Neuronal stem cell (in vitro differentiated cells): Measurements from ENCODE around the gene CDCA4.

Experiments used
- DNase-seq: peaks from one replicate; pipeline ENCODE4 v3.0.0-alpha.2; 2013; ENCODE audit warnings: low spot score
- H2AFZ ChIP-seq: one replicate; pipeline ENCODE4 v1.6.1; 2013; ENCODE audit warnings: mild to moderate bottlenecking, low read length, inconsistent platforms
- H2AK5ac ChIP-seq: 2 replicates; pipeline ENCODE4 v1.6.1; 2013; ENCODE audit warnings: low read depth, mild to moderate bottlenecking, inconsistent platforms, low read length, moderate library complexity, mixed read lengths
- H2BK120ac ChIP-seq: 2 replicates; pipeline ENCODE4 v1.6.1; 2013; ENCODE audit warnings: low read depth, mild to moderate bottlenecking, inconsistent platforms, low read length, moderate library complexity, mixed read lengths
- H2BK12ac ChIP-seq: one replicate; pipeline ENCODE4 v1.6.1; 2013; ENCODE audit warnings: low read length, inconsistent platforms
- H2BK15ac ChIP-seq: 2 replicates; pipeline ENCODE4 v1.6.1; 2013; ENCODE audit warnings: mild to moderate bottlenecking, low read length, inconsistent platforms, mixed read lengths
- H2BK5ac ChIP-seq: one replicate; pipeline ENCODE4 v1.6.1; 2013; ENCODE audit warnings: inconsistent platforms, mild to moderate bottlenecking, low read length, moderate library complexity
- H3K14ac ChIP-seq: one replicate; pipeline ENCODE4 v1.6.1; 2013; ENCODE audit warnings: low read length, inconsistent platforms
- H3K18ac ChIP-seq: 2 replicates; pipeline ENCODE4 v1.6.1; 2013; ENCODE audit warnings: low read length, inconsistent platforms
- H3K23ac ChIP-seq: 2 replicates; pipeline ENCODE4 v1.6.1; 2013; ENCODE audit warnings: low read depth, mild to moderate bottlenecking, mixed read lengths, low read length, inconsistent platforms; ENCODE audit not compliant: poor library complexity
- H3K27ac ChIP-seq: replicated peaks from 3 replicates; pipeline ENCODE4 v1.5.1; 2013; ENCODE audit warnings: low read length, inconsistent platforms
- H3K27me3 ChIP-seq, 3 experiments: 2 replicates each; pipeline ENCODE4 v1.6.1; 2013; ENCODE audit warnings: low read length in 3 of 3, mild to moderate bottlenecking in 2 of 3, inconsistent platforms in 1 of 3, low read depth in 1 of 3, mixed read lengths in 1 of 3, moderate library complexity in 1 of 3; ENCODE audit not compliant: control insufficient read depth in 3 of 3, insufficient read depth in 3 of 3
- H3K36me3 ChIP-seq, 2 donors: replicated peaks in 1 of 2; 2 replicates each; pipeline ENCODE4 v1.6.1; 2013; ENCODE audit warnings: low read length in 2 of 2; ENCODE audit not compliant: control insufficient read depth in 2 of 2, insufficient read depth in 2 of 2
- H3K4ac ChIP-seq: 2 replicates; pipeline ENCODE4 v1.6.1; 2013; ENCODE audit warnings: inconsistent platforms, mild to moderate bottlenecking, low read length, moderate library complexity
- H3K4me1 ChIP-seq, 2 donors: 1 replicate in 1 of 2; 2 replicates in 1 of 2; pipeline ENCODE4 v1.6.1; 2013; ENCODE audit warnings: low read length in 2 of 2, low read depth in 1 of 2; ENCODE audit not compliant: control insufficient read depth in 2 of 2, insufficient read depth in 1 of 2
- H3K4me2 ChIP-seq: one replicate; pipeline ENCODE4 v1.6.1; 2013; ENCODE audit warnings: mild to moderate bottlenecking, low read length, inconsistent platforms; ENCODE audit not compliant: insufficient read depth, poor library complexity, severe bottlenecking
- H3K4me3 ChIP-seq, 2 donors: 2 replicates each; pipeline ENCODE4 v1.5.1; 2013; ENCODE audit warnings: low read length in 2 of 2, mild to moderate bottlenecking in 2 of 2, inconsistent platforms in 1 of 2, moderate library complexity in 1 of 2
- H3K79me1 ChIP-seq: one replicate; pipeline ENCODE4 v1.6.1; 2013; ENCODE audit warnings: low read depth, mild to moderate bottlenecking, inconsistent platforms, low read length, moderate library complexity
- H3K9ac ChIP-seq: one replicate; pipeline ENCODE4 v1.6.1; 2013; ENCODE audit warnings: mild to moderate bottlenecking, low read depth, low read length, inconsistent platforms; ENCODE audit not compliant: poor library complexity
- H3K9me3 ChIP-seq, 2 donors: replicated peaks in 1 of 2; 2 replicates each; pipeline versions ENCODE3 to v1.6.1; 2013; ENCODE audit warnings: low read length in 2 of 2, mild to moderate bottlenecking in 2 of 2, inconsistent platforms in 1 of 2, low read depth in 1 of 2, mixed read lengths in 1 of 2, moderate library complexity in 1 of 2; ENCODE audit not compliant: control insufficient read depth in 2 of 2, insufficient read depth in 1 of 2
- H4K8ac ChIP-seq: one replicate; pipeline ENCODE4 v1.6.1; 2013; ENCODE audit warnings: low read depth, mild to moderate bottlenecking, inconsistent platforms, low read length, moderate library complexity
- H4K91ac ChIP-seq: one replicate; pipeline ENCODE4 v1.6.1; 2013; ENCODE audit warnings: low read length, low read depth, mild to moderate bottlenecking, inconsistent platforms; ENCODE audit not compliant: poor library complexity
- WGBS, 2 donors: extraction: QIAGEN DNeasy Blood & Tissue Kit; methylation state at CpG; one replicate each; pipeline ENCODE4 v1.1.7; 2013; ENCODE audit warnings: missing lambda C conversion rate in 2 of 2, mixed read lengths in 1 of 2; ENCODE audit not compliant: insufficient read length in 2 of 2, insufficient replicate concordance in 1 of 2; ENCODE audit errors: extremely low coverage in 2 of 2; 5-methylcytosine and 5-hydroxymethylcytosine counted together

The CDCA4 gene

GRCh38 chr14:104968541-104969401 lies 52.1 kb downstream of the CDCA4 start:
- peak overlapping the region; percentile 61 for H3K23ac ChIP-seq
- H3K36me3 ChIP-seq: no peaks in the 10 kb centered on the region
- DNase-seq: no peak
- H3K4me3 ChIP-seq: no peak overlapping the region
- no peak overlapping the region for H4K91ac ChIP-seq
- peaks cover 19 to 38% of the 10 kb centered on the region in 2 donors for H3K4me1 ChIP-seq
- no CpG with 5 or more reads among the region's 21 CpGs for WGBS, 2 donors
- H3K9me3 ChIP-seq: peaks cover 0 to 2% of the 10 kb centered on the region in 2 donors
- H2BK120ac ChIP-seq: no peak overlapping the region
- H2BK12ac ChIP-seq: peak overlapping the region; percentile 99
- H3K9ac ChIP-seq: no peak overlapping the region
- no peak overlapping the region for H3K4me2 ChIP-seq
- H3K27ac ChIP-seq: no peak overlapping the region
- peak overlapping the region; percentile 79 for H2AK5ac ChIP-seq
- no peaks in the 10 kb centered on the region for H3K79me1 ChIP-seq
- H4K8ac ChIP-seq: no peak overlapping the region
- peak overlapping the region; percentile 95 for H3K18ac ChIP-seq
- H2AFZ ChIP-seq: peak overlapping the region; percentile 92
- H2BK15ac ChIP-seq: peak overlapping the region; percentile 62
- H3K4ac ChIP-seq: no peak overlapping the region
- no peak overlapping the region for H2BK5ac ChIP-seq
- H3K27me3 ChIP-seq: peaks cover 0 to 87% (median 9%) of the 10 kb centered on the region in 3 experiments
- no peak overlapping the region for H3K14ac ChIP-seq

GRCh38 chr14:104968153-104968527 lies 52.7 kb downstream of the CDCA4 start:
- Histone ChIP-seq H2BK5ac (peak overlapping the region; percentile 66), H3K14ac (no peak overlapping the region), H3K4me2 (peak overlapping the region; percentile 49), H3K9me3 (peaks cover 0 to 2% of the 10 kb centered on the region in 2 donors), H4K8ac (no peak overlapping the region), H3K23ac (no peak overlapping the region), H3K27me3 (peaks cover 0 to 81% (median 9%) of the 10 kb centered on the region in 3 experiments), H3K4me3 (peak overlapping the region in 1 of 2 donors; percentile 45), H3K18ac (peak overlapping the region; percentile 72), H2BK120ac (no peak overlapping the region), H2AFZ (peak overlapping the region; percentile 92), H2BK15ac (no peak overlapping the region), H3K27ac (no peak overlapping the region), H2BK12ac (peak overlapping the region; percentile 59), H3K4ac (no peak overlapping the region), H3K4me1 (peaks cover 15 to 32% of the 10 kb centered on the region in 2 donors), H2AK5ac (no peak overlapping the region), H3K79me1 (no peaks in the 10 kb centered on the region), H4K91ac (no peak overlapping the region), H3K36me3 (no peaks in the 10 kb centered on the region), H3K9ac (no peak overlapping the region)
- WGBS, 2 donors: no CpG with 5 or more reads among the region's 12 CpGs
- no peak for DNase-seq

GRCh38 chr14:104967386-104968152 lies 53.3 kb downstream of the CDCA4 start:
- Histone ChIP-seq H4K8ac (peak overlapping the region; percentile 92), H3K18ac (peak overlapping the region; percentile 99), H2AFZ (peak overlapping the region; percentile 92), H3K36me3 (no peaks in the 10 kb centered on the region), H3K14ac (peak overlapping the region; percentile 47), H2BK120ac (peak overlapping the region; percentile 67), H4K91ac (peak overlapping the region; percentile 72), H2BK12ac (peak overlapping the region; percentile 90), H3K4me2 (peak overlapping the region; percentile 49), H2BK15ac (peak overlapping the region; percentile 85), H3K4ac (peak overlapping the region; percentile 99), H3K9me3 (peaks cover 0 to 2% of the 10 kb centered on the region in 2 donors), H3K27me3 (peaks cover 0 to 76% (median 9%) of the 10 kb centered on the region in 3 experiments), H3K4me3 (peak overlapping the region; percentile 15 to 45), H3K23ac (peak overlapping the region; percentile 68), H3K27ac (no peak overlapping the region), H2BK5ac (peak overlapping the region; percentile 66), H3K79me1 (no peaks in the 10 kb centered on the region), H3K9ac (peak overlapping the region; percentile 84), H3K4me1 (peaks cover 12 to 27% of the 10 kb centered on the region in 2 donors), H2AK5ac (peak overlapping the region; percentile 97)
- DNase-seq: no peak
- WGBS, 2 donors: no CpG with 5 or more reads among the region's 36 CpGs
